Measurements from ENCODE around the gene ENOX1. TPM values are rescaled to one million over a fixed set of nuclear protein-coding genes. Genes with fewer than 3 reads are reported as not detected.

The ENOX1 gene
- total and polyA plus RNA-seq, 2 of the 13 experiments (the other 11 are each of a cell fraction or from before 2014, with no cell fraction given): not detected

DNA sequence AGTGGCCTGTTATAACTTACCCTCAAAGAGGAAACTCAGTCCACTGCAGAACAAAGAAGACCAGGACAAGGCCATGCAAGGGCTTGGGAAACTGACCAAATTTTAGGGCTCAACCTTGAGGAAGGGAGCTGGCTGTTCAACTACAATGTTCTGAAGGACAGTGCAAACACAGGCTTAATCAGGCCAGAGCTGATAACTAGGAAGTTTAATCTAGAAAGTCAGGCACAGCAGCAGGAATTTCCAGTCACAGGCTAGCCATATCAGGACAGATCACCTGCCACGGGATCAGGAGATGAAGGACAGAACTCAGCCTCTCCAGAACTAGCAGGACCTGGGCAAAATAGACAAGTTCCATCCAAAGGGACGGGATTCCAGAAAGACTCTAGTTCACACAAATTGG lies 89.4 kb downstream of the ENOX1 start (continued):
- TF ChIP-seq, protein P1, sequence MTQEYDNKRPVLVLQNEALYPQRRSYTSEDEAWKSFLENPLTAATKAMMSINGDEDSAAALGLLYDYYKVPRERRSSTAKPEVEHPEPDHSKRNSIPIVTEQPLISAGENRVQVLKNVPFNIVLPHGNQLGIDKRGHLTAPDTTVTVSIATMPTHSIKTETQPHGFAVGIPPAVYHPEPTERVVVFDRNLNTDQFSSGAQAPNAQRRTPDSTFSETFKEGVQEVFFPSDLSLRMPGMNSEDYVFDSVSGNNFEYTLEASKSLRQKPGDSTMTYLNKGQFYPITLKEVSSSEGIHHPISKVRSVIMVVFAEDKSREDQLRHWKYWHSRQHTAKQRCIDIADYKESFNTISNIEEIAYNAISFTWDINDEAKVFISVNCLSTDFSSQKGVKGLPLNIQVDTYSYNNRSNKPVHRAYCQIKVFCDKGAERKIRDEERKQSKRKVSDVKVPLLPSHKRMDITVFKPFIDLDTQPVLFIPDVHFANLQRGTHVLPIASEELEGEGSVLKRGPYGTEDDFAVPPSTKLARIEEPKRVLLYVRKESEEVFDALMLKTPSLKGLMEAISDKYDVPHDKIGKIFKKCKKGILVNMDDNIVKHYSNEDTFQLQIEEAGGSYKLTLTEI (CRISPR knock-in tag; conservative IDR thresholded peaks at IDR 0.05): no peak
- TF ChIP-seq ZNF550 (CRISPR knock-in tag; IDR thresholded peaks at IDR 0.05; ENCODE audit: borderline replicate concordance) (no peak), ZC3H4 (CRISPR knock-in tag; IDR thresholded peaks at IDR 0.05; ENCODE audit: borderline replicate concordance) (no peak), NBN (conservative IDR thresholded peaks at IDR 0.05) (no peak), ZNF335 (CRISPR knock-in tag; IDR thresholded peaks at IDR 0.05) (no peak), FLYWCH1 (CRISPR knock-in tag; IDR thresholded peaks at IDR 0.05) (no peak), KAT2B (IDR thresholded peaks at IDR 0.05; ENCODE audit: borderline replicate concordance, low read depth, low read length) (no peak), ZNF644 (CRISPR knock-in tag; IDR thresholded peaks at IDR 0.05; ENCODE audit: low read depth) (no peak), ZNF607 (CRISPR knock-in tag; IDR thresholded peaks at IDR 0.05; ENCODE audit: borderline replicate concordance) (no peak), ONECUT2 (CRISPR knock-in tag; IDR thresholded peaks at IDR 0.05) (no peak), HCFC1 (IDR thresholded peaks at IDR 0.05; ENCODE audit: low read depth, low read length) (no peak)
- TF ChIP-seq, protein P2, sequence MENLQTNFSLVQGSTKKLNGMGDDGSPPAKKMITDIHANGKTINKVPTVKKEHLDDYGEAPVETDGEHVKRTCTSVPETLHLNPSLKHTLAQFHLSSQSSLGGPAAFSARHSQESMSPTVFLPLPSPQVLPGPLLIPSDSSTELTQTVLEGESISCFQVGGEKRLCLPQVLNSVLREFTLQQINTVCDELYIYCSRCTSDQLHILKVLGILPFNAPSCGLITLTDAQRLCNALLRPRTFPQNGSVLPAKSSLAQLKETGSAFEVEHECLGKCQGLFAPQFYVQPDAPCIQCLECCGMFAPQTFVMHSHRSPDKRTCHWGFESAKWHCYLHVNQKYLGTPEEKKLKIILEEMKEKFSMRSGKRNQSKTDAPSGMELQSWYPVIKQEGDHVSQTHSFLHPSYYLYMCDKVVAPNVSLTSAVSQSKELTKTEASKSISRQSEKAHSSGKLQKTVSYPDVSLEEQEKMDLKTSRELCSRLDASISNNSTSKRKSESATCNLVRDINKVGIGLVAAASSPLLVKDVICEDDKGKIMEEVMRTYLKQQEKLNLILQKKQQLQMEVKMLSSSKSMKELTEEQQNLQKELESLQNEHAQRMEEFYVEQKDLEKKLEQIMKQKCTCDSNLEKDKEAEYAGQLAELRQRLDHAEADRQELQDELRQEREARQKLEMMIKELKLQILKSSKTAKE (CRISPR knock-in tag; IDR thresholded peaks at IDR 0.05; ENCODE audit: borderline replicate concordance): no peak

Data from HepG2 (cell line).